A549 (cell line): ENCODE measurements around the gene CELF4.

Source experiments
- CHD4 ChIP-seq: fragments of 200-600 bp; sonication (generic); IDR thresholded peaks from 2 replicates; pipeline ENCODE4 v1.6.1; 2016; ENCODE audit warnings: antibody characterized with exemption, mild to moderate bottlenecking, borderline replicate concordance
- NPAS2 ChIP-seq: fragments of 250-450 bp; sonication (Bioruptor Pico); IDR thresholded peaks from 2 replicates; pipeline ENCODE4 v1.8.0; 2022; ENCODE audit warnings: mild to moderate bottlenecking, moderate library complexity, borderline replicate concordance
- TF ChIP-seq, protein P1 (sequence below): IDR thresholded peaks from 2 replicates; pipeline ENCODE4 v1.6.1; 2012
- TF ChIP-seq, protein P2 (sequence below): fragments of >200 bp; sonication (Bioruptor Twin); formaldehyde crosslinking; IDR thresholded peaks from 3 replicates; pipeline ENCODE4 v1.5.1; 2016

DNA sequence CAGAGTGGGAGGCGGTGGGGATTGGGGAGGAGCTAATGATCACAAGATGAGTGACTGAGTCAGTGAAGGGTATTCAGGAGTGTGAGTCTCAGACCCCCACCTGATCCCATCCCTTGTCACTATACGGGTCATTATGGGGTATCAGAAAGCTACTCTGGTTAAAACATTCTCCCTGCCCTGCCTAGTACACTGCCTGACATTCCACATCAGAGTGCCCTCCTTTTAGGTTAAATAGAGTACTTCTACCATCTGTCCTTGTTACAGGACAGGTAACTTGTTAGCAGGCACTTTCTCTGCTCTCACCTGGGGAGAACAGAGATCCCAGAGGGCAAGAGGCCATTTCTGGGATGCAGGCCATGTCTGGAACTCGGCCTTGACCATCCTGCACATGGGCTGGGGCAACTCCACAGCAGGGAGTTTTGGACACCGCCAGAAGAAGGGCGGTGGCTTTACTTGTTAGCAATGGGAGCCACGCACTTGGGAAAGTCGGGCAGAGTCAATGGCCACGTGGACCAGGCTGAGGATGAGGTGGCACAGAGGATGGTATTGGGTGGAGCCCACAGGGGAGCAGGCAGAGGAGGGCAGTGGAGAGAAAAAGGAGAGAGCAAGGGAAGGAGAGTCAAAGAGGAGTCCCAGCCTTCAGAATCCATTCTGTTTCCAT lies 98.5 kb downstream of the CELF4 start:
- TF ChIP-seq, protein P1, sequence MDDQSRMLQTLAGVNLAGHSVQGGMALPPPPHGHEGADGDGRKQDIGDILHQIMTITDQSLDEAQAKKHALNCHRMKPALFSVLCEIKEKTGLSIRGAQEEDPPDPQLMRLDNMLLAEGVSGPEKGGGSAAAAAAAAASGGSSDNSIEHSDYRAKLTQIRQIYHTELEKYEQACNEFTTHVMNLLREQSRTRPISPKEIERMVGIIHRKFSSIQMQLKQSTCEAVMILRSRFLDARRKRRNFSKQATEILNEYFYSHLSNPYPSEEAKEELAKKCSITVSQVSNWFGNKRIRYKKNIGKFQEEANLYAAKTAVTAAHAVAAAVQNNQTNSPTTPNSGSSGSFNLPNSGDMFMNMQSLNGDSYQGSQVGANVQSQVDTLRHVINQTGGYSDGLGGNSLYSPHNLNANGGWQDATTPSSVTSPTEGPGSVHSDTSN = no peak
- TF ChIP-seq, protein P2, sequence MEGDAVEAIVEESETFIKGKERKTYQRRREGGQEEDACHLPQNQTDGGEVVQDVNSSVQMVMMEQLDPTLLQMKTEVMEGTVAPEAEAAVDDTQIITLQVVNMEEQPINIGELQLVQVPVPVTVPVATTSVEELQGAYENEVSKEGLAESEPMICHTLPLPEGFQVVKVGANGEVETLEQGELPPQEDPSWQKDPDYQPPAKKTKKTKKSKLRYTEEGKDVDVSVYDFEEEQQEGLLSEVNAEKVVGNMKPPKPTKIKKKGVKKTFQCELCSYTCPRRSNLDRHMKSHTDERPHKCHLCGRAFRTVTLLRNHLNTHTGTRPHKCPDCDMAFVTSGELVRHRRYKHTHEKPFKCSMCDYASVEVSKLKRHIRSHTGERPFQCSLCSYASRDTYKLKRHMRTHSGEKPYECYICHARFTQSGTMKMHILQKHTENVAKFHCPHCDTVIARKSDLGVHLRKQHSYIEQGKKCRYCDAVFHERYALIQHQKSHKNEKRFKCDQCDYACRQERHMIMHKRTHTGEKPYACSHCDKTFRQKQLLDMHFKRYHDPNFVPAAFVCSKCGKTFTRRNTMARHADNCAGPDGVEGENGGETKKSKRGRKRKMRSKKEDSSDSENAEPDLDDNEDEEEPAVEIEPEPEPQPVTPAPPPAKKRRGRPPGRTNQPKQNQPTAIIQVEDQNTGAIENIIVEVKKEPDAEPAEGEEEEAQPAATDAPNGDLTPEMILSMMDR = no peak
- no peak for TF ChIP-seq CHD4
- no peak for TF ChIP-seq NPAS2 (CRISPR knock-in tag)
